Gastroesophageal sphincter (tissue), 3 donors: ENCODE results near the gene APOO.

Source experiments
- EP300 ChIP-seq: sonication (generic); formaldehyde crosslinking; IDR thresholded peaks from one replicate; pipeline ENCODE4 v1.6.1; 2017; ENCODE audit warnings: antibody characterized with exemption, mild to moderate bottlenecking
- TF ChIP-seq, protein P1 (sequence below), 4 experiments: fragments of 200-600 bp in 2 of 4; fragments of 450-650 bp in 2 of 4; sonication (generic) in 1 of 4; IDR thresholded peaks; one replicate each; pipeline ENCODE4 v1.5.1; 2017 to 2019; ENCODE audit warnings: antibody characterized with exemption in 4 of 4, mild to moderate bottlenecking in 2 of 4, moderate library complexity in 2 of 4

DNA sequence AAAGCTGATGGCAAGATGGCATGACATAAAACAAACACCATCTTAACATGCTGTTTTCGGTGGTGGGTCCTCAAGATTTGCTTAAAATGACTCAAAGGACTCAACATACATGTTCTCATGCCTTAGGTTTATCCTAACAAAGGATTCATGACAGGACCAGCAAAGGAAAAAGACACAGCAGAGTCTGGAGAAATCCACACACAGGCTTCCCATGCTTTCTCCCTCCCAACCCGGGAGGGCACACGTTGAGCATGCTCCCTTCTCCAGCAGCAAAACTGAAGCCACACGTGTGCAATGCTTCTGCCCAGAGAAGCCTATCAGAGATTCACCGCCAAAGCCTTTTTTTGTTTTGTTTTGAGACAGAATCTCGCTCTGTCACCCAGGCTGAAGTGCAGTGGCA, 84.9 kb downstream of the APOO start:
- TF ChIP-seq, protein P1, sequence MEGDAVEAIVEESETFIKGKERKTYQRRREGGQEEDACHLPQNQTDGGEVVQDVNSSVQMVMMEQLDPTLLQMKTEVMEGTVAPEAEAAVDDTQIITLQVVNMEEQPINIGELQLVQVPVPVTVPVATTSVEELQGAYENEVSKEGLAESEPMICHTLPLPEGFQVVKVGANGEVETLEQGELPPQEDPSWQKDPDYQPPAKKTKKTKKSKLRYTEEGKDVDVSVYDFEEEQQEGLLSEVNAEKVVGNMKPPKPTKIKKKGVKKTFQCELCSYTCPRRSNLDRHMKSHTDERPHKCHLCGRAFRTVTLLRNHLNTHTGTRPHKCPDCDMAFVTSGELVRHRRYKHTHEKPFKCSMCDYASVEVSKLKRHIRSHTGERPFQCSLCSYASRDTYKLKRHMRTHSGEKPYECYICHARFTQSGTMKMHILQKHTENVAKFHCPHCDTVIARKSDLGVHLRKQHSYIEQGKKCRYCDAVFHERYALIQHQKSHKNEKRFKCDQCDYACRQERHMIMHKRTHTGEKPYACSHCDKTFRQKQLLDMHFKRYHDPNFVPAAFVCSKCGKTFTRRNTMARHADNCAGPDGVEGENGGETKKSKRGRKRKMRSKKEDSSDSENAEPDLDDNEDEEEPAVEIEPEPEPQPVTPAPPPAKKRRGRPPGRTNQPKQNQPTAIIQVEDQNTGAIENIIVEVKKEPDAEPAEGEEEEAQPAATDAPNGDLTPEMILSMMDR (IDR thresholded peaks at IDR 0.05), result no peak
- TF ChIP-seq EP300, result no peak
